Ishikawa (cell line): ENCODE results near the gene COG3.

ENCODE experiments used
- CEBPB ChIP-seq: IDR thresholded peaks from 2 replicates; pipeline ENCODE4 v1.6.1; 2012
- CREB1 ChIP-seq: IDR thresholded peaks from 2 replicates; pipeline ENCODE4 v1.6.1; 2012; ENCODE audit warnings: low read depth
- EGR1 ChIP-seq: IDR thresholded peaks from 2 replicates; pipeline ENCODE4 v1.6.1; 2012
- EP300 ChIP-seq: IDR thresholded peaks from 2 replicates; pipeline ENCODE4 v1.6.1; 2012; ENCODE audit warnings: borderline replicate concordance
- FOXM1 ChIP-seq: IDR thresholded peaks from 2 replicates; pipeline ENCODE4 v1.6.1; 2012; ENCODE audit warnings: low read depth, borderline replicate concordance
- NFIC ChIP-seq: IDR thresholded peaks from 2 replicates; pipeline ENCODE4 v1.6.1; 2012
- RAD21 ChIP-seq: IDR thresholded peaks from 2 replicates; pipeline ENCODE4 v1.6.1; 2012; ENCODE audit warnings: low read depth
- TAF1 ChIP-seq: IDR thresholded peaks from 2 replicates; pipeline ENCODE4 v1.6.1; 2012; ENCODE audit warnings: low read depth, mild to moderate bottlenecking
- TCF12 ChIP-seq: IDR thresholded peaks from 2 replicates; pipeline ENCODE4 v1.6.1; 2012; ENCODE audit warnings: low read depth
- TEAD4 ChIP-seq: IDR thresholded peaks from 2 replicates; pipeline ENCODE4 v1.6.1; 2012
- USF1 ChIP-seq: IDR thresholded peaks from 2 replicates; pipeline ENCODE4 v1.6.1; 2012
- YY1 ChIP-seq: IDR thresholded peaks from 2 replicates; pipeline ENCODE4 v1.6.1; 2012; ENCODE audit warnings: low read depth
- ZBTB7A ChIP-seq: IDR thresholded peaks from 2 replicates; pipeline ENCODE4 v1.6.1; 2012; ENCODE audit warnings: low read depth
- TF ChIP-seq, protein P1 (sequence below): IDR thresholded peaks from 2 replicates; pipeline ENCODE4 v1.6.1; 2012; ENCODE audit warnings: low read depth, mild to moderate bottlenecking
- TF ChIP-seq, protein P2 (sequence below): IDR thresholded peaks from 2 replicates; pipeline ENCODE4 v1.6.1; 2012

COG3 gene

GRCh38 chr13:45474584-45475454 lies 10.1 kb downstream of the COG3 start:
- TF ChIP-seq, protein P1, sequence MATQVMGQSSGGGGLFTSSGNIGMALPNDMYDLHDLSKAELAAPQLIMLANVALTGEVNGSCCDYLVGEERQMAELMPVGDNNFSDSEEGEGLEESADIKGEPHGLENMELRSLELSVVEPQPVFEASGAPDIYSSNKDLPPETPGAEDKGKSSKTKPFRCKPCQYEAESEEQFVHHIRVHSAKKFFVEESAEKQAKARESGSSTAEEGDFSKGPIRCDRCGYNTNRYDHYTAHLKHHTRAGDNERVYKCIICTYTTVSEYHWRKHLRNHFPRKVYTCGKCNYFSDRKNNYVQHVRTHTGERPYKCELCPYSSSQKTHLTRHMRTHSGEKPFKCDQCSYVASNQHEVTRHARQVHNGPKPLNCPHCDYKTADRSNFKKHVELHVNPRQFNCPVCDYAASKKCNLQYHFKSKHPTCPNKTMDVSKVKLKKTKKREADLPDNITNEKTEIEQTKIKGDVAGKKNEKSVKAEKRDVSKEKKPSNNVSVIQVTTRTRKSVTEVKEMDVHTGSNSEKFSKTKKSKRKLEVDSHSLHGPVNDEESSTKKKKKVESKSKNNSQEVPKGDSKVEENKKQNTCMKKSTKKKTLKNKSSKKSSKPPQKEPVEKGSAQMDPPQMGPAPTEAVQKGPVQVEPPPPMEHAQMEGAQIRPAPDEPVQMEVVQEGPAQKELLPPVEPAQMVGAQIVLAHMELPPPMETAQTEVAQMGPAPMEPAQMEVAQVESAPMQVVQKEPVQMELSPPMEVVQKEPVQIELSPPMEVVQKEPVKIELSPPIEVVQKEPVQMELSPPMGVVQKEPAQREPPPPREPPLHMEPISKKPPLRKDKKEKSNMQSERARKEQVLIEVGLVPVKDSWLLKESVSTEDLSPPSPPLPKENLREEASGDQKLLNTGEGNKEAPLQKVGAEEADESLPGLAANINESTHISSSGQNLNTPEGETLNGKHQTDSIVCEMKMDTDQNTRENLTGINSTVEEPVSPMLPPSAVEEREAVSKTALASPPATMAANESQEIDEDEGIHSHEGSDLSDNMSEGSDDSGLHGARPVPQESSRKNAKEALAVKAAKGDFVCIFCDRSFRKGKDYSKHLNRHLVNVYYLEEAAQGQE = no peak
- TF ChIP-seq, protein P2, sequence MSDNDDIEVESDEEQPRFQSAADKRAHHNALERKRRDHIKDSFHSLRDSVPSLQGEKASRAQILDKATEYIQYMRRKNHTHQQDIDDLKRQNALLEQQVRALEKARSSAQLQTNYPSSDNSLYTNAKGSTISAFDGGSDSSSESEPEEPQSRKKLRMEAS = no peak
- TF ChIP-seq TAF1 (no peak), YY1 (no peak), ZBTB7A (no peak), EP300 (no peak), TEAD4 (no peak), CREB1 (no peak), USF1 (no peak)

DNA sequence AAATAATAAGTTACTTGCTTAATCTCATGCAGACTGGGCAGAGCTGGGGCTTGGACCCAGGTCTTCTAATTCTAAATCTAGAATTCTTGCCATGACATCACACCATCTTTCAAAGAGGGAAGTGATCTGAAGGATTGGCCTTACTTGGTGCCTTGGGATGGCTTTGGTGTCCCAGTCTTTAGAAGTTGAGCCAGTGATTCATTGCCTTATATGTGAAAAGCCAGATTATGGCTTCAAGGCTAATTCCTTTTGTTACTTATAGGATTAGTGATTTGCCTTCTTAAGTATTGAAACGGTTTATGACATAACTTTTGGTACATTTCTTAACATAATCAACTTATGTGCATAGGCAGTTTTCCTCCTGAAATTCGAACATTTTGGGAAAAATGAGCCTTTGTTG lies 14.9 kb downstream of the COG3 start:
- TF ChIP-seq RAD21 = no peak
- no peak for TF ChIP-seq ZBTB7A
- no peak for TF ChIP-seq EP300
- TF ChIP-seq CREB1 = no peak
- TF ChIP-seq, protein P1 = no peak
- no peak for TF ChIP-seq NFIC

GRCh38 chr13:45481688-45482087 lies 16.9 kb downstream of the COG3 start:
- TF ChIP-seq RAD21 (no peak), EGR1 (no peak), NFIC (no peak), USF1 (no peak), TAF1 (no peak), ZBTB7A (no peak), TEAD4 (no peak), CREB1 (no peak), YY1 (no peak), FOXM1 (no peak), TCF12 (no peak)

DNA sequence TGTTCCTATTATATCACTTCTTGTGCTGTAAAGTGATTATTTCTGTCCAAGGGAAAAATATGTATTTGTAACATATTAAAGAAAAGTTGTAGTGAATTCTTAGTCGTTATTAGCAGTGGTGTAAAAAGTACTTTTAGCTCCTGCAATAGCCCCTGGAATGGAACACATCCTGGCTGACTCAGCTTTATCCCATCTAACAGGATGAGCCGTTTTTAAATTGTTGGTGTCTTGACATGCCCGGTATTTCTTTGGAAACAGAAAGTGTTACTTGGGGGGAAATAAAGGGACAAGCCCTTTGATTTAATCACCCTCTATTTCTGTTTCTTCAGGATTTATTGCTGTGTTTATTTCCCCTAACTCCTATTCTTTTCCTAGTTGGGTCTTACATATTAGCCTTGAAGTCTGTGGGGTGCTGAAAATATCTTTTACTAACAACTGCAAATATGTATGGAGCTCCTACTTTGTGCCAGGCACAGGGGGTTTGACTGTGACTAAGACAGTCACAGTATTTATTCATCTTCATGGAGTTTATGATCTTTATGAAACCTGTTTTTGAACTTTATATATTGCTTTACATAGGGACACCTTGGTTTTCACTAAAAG lies 17.9 kb downstream of the COG3 start:
- no peak for TF ChIP-seq NFIC
- TF ChIP-seq USF1 = no peak
- no peak for TF ChIP-seq TAF1
- TF ChIP-seq YY1 = no peak
- no peak for TF ChIP-seq FOXM1
- no peak for TF ChIP-seq CEBPB
- TF ChIP-seq CREB1 = no peak
- no peak for TF ChIP-seq RAD21
- no peak for TF ChIP-seq ZBTB7A
- TF ChIP-seq EP300 = no peak
- TF ChIP-seq, protein P1 = no peak
- TF ChIP-seq, protein P2 = no peak
- no peak for TF ChIP-seq EGR1
- no peak for TF ChIP-seq TCF12
- no peak for TF ChIP-seq TEAD4
